NCI-H2196 treated with DMSO at 0.1 percent for 48 hours (cell line): ENCODE results near the gene CYFIP1.

Experiments used
- DNase-seq: peaks from one replicate; lab custom pipeline; 2025; ENCODE audit not compliant: unreplicated experiment; lab: John Stamatoyannopoulos, UW

The CYFIP1 gene

DNA sequence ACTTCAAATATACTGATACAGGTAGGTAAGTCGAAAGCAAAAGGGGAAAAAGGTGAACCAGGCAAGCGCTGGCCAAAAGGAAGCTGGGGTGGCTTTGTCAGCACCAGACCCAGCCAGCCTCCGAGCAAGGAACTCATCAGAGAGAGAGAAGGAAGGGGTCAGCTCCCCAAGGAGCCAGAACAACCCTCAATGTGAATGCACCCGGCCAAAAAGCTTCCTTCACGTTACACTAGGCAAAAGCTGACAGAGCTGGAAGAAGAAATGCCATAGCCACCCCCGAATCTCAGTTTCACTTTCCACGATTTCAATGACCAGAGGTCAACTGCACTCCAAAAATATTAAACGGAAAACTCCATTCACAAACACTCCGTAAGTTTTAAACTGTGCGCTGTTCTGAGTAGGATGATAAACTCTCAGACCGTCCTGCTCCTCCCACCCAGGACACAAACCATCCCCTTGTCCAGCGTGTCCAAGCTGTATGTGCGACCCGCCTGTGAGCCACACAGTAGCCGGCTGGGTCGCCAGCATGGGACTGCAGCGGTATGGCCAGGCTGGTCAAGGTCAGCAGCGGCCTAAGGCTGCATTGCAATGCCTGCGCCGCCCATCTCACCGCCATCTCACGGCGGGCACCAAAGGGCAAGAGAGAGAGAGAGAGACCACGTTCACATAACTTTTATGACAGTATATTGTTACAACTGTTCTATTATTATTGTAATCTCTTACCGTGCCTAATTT is 29.7 kb downstream of the CYFIP1 start:
- DNase-seq: no peak

DNA sequence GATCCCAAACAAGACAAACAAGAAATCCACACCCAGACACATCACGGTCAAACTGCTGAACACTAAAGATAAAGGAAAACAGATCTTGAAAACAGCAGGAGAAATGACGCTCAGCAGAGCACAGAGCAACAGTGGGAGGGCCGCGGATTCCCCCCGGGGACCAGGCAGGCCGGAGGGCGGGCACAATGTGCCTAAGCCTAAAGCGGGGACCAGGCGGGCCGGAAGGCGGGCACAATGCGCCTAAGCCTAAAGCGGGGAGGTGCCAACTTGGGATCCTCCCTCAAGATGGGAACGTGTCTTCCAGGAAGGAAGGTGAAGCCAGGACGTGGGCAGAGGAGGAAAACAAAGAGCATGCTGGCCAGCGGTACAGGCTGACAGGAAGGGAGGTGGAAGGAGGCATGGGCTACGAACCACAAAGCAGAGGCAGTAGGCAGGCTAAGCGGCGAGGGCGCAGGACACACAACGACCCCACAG is 31.1 kb downstream of the CYFIP1 start:
- DNase-seq: no peak

DNA sequence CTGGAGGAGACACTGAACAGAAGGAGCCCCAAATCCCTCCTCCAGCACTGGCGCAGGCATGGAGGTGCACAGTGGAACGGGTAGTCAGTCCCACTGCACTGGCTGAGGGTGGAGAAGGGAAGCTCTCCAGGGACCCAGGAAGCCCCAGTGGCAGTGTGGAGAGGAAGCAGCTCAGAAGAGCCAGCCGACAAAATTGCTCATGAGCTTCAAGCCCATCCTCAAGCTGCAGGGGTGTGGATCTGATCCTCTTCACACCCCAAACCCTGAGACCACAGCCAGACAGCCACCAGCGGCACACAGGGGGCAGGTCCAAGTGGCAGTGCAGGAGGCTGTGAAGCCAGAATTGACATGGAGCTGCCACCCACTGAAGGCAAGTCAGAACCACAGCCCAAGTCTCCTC is 32.1 kb downstream of the CYFIP1 start:
- no peak for DNase-seq

DNA sequence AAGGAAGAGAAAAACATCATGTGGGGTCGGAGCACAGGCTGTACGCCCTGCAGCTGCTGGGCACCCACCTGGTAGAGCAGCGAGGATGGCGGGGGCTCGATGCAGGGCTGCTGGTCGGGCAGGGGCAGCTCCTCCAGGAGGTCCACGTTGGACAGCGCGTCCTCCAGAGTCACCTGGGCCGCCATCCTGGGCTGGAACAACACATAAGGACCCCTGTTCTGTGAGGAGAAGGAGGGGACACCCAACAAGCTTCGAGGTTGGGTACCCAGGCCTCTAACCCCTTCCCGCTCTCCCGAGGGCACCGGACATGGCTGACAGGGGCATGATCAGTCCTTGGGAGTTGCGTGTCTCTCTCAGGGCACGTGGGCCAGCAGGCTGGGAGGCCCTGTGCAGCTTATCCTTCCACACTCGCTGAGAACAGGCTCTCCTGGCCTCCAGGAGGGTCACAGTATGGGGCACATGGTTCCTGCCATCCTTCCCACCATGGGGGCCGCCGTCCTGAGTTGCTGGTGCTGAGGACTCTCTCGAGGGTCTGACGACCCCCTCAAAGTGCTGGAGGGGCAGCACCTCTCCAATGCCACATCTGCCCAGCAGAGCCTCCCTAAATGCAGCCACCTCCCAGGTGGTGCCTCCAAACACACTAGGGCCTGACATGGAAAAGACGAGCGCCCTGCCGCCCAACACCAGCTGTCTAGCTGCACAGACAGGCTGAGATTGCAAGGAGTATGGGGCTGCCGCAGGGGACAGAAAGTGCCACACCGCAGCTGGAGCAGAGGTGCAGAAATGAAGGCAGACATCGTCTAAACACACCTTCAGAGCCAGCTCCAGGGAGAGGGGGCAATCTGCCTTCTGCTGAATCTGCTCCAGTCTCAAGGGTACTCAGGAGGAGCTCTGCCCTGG is 32.8 kb downstream of the CYFIP1 start:
- DNase-seq: no peak

DNA sequence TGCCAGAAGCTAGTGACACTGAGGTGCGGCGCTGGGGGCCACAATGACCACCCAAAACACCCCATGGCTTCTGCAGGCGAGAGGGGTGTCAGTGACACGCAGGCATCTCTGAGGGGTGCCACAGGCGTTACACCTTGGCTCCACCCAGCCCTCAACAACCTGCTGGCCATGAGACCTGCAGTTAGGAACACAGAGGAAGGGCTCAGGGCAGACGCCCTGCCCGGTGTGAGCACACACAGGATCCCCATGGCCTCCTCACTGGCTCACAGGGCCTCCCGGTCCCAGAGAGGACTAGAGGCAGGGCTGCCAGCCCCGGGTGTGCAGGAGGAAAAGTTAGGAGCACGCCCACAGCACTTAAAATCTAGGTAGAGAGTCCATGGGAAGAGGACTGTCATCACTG is 35.1 kb downstream of the CYFIP1 start:
- DNase-seq: no peak

DNA sequence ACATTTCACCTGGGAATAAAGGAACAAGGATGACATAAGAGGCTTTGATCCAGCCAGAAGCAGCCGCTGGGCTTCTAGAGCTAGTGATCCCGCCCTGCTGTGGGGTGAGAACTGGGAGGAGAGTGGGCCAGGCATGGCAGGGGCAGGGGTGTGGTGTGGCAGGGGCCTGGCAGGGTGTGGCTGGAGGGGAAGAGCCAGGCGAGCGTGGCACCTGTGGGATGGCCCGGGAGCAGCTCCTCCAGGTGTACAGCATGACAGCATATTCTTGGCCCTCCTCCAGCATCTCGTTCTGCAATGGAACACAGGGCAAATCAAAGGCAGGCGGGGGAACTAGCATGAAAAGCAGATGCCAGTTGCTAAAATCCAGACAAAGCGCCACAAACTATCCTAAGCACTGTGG is 35.5 kb downstream of the CYFIP1 start:
- DNase-seq: peak; percentile 12

DNA sequence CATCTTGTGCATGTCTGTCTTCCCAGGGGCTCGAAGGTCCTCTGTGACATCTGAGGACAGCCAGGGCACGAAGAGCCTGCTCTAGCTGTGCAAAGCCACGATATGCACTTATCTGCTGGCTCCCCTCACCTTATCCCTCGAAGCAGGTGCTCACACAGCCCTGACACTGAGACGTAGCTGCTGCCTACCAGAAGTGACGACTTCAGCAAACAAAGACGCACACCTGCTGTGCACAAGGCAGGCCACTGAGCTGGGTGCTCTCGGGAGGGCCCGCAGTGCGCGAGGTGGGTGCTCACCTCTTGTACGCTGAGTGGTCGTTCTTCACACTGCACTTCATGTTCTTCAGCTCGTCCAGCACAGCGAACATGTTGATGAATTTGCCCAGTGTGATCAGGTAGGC is 37.3 kb downstream of the CYFIP1 start:
- DNase-seq: no peak

DNA sequence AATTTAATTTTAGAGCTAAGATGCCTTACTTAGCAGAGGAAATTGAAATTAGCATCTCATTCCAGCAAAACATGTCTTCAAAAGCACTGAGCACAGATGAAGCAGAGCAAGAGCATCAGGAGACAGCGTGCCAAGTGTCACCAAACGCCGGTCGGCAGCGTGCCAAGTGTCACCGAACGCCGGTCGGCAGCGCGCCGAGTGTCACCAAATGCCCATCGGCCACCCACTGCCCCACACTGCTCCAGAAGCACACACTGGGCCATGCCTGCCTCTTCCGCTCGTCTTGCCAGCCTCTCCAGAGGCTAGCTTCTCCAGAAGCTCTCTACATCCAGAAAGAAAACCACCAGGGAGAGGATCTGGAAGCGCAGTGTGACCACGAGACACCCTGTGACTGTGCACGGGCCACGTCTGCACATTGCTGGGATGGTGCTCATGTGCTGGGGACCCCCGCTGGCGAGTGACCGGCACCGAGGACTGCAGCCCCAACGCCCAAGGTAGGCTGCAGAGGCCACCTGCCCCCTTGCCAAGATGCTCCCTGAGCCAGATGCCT is 37.8 kb downstream of the CYFIP1 start:
- no peak for DNase-seq

DNA sequence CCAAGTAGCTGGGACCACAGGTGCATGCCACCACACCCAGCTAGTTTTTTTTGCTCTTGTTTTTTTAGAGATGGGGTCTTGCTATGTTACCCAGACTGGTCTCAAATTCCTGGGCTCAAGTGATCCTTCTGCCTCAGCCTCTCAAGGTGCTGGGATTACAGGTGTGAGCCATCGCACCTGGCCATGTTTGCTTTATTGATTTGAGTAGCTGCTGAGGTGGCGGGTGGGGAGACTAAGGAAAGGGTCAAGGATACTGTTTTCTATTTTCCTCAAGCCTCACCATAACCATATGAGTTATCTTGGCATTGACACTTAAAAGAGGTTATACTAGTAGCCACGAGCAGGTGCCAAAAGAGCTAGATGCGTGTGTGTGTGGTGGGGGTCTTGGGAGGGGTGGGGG is 39.0 kb downstream of the CYFIP1 start:
- no peak for DNase-seq

DNA sequence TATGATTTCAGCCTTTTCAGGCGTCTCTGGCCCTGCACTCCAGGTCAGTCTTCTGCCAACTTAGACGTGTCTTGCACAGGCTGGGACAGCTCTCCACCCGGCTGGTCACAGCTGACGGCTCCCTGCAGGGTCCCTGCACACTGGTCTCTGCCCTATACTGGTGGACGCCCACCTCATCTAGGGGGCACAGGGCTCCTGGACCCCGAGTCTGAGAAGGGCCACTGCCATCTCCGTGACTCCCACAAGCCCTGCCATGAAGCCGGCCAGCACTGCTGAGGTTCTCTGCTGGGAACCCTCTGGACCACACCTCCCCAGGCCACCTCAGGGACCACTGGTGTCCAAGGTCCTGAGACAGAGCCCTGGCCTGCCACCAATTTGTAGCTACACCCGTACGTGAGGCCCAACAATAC is 40.5 kb downstream of the CYFIP1 start:
- no peak for DNase-seq

DNA sequence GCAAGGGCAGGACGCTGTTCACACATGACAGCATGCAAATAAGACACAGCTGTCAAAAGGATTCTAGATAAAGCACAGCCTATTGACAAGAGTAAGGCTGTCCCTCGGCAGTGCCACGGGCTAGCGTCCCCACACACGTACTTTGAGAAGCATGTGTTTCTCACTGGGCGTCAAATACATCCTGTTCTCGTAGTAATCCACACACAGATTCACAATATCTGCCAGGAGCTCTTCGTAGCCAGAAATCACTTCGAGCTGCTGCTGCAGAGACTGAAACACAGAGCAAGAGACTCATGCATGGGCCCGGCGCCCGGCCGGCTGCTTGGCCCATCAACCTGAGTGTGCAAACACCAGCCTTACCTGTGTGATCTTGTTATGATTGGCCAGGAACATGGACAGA is 41.1 kb downstream of the CYFIP1 start:
- DNase-seq: no peak

DNA sequence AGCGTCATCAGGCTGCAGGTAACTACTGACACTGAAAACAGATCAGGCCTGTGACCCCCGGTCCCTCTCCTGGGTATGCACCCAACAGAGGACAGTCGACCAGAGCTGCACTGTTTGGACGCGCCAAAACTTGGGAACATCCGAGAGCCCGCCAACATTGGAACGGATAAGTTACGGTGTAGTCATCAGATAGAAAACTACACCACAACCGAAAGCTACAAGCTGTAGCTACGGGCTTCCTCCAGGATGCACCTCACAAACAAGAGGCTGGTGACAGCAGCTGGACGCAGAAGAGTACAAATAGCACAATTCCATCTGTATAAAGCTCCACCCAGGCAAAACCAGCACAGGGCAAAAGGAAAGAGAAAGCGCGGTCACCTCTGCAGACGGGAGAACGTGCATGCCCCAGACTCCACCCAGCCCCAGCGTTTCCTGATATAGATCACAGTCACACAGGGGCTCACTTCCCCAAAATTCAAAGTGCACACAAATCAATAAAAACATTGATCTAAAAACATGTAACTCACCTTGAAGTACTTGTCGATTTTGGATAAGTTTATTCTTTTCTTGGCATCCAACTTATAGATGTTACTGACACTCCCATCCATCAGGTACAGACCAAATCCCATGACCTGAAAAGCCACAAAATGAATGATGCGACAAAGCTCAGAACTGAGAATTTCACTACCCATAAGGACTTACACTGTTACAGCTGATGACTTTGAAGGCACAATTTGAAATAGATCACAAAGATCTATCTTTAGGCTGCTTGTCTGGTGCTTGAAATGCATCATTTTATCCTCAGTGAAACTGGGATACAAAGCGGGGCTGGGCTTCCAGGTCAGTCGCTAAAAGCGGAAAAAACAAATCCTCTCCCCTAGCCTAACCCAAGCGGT is 43.3 kb downstream of the CYFIP1 start:
- no peak for DNase-seq

DNA sequence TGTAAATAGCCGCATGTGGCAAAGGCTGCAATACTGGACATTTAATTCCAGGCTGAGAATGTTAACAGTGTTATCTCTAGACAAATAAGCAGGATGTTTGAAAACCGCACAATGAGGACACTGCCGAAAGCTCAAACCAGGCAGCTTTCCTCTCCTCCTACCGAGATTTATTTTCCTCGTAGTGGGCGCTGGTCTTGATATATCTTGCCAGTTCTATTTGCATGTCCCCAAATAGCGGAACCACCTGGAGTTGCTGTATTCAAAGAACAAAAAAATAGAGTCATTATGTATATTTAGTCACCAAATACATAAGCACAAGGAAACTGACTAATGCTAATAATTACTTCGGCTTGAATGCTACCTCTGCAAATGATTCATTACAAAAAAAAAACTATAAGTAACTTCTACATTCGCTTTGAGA is 46.5 kb downstream of the CYFIP1 start:
- DNase-seq: no peak

DNA sequence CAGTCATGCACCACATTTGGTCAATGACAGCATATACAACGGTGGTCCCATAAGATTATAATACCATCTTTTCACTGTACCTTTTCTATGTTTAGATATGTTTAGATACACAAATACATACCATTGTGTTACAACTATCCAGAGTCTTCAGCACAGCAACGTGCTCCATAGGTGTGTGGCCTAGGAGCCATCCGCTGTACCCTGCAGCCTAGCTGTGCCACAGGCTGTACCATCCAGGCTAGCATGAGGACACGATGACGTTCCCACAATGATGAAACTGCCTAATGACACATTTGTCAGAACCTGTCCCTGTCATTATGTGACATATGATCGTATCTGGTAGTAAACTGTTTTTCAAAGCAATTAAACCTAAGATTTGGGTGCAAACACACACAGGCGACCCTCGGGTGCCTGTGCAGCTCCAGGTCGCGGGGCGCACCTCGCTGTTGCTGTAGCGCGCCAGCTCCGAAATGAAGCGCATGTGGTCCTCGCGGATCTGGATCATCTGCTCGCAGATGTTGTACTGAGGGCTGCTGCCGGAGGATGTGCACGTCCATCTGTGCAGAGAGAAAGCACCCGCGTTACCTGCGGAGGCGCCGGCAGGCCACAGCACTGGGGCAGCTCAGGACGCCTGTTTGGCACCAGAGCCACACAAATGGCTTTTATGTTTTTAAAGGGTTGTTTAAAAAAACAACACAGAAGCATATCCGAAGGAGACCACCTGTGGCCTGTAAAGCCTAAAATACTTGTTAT is 48.2 kb downstream of the CYFIP1 start:
- DNase-seq: no peak

DNA sequence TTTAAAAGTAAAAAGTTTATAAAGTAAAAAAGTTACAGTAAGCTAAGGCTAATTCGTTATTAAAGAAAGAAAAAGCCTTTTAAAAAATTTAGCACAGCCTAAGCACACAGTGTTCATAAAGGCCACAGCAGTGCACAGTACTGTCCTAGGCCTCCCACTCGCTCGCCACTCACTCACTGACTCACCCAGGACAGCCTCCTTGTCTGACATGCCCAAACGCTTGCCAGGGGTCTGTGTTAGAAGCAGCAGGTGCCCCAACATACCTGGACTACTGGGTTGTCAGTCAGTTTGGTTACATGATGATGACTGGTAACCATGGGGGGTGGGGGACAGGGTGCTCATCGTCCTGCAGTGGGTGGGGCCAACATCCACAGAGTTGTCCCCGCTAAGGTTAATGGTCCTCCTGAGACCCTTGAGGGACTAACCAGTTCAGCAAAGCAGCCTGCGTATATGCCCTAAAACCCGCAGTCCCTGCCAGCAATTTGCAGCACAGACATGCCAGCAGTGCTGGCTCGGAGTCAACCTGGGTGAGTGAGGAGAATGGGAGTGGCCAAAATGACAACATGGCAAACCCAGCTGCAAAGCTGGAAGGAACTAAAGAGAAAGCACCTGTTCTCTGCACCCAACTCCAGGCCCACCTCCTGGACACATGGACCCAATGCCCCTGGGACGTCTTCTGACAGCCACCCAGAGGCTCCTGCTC is 49.2 kb downstream of the CYFIP1 start:
- peak; percentile 3 for DNase-seq

DNA sequence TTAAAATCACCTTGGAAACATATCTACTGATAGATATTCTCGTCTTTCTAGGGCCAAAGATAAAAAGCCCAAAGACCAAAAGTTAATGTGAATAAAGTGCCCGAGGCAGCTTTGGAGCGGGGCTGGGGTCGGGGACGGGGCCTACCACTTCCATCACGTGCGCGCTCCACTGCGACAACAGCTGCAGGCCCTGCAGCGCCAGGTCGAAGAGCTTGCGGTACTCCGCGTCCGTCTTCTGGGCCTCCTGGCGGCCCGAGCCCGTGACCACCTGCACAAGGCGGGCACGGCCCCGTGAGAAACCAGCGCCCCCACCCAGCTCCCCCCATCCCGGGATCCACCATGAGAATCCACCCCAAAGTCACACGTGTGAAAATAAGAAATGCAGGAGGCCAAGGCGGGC is 52.4 kb downstream of the CYFIP1 start:
- no peak for DNase-seq

DNA sequence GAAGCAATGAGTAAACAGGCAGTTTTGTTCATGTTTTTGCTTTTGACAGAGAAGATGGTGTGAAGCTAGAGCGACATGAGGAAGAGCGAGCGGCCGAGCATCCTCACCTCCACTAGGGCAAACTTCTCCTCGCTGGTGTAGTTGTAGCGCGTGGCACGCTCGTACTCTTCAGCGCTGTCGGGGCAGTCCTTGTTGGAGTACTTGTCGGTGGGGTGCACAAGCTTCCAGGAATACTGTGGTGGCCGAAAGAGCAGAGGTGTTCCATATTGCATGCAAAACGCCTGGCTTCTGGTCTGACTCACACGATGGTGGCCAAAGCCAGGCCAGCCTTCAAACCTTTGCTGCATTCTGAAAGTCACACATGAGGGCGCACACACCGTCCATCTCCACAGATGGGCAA is 54.3 kb downstream of the CYFIP1 start:
- no peak for DNase-seq

DNA sequence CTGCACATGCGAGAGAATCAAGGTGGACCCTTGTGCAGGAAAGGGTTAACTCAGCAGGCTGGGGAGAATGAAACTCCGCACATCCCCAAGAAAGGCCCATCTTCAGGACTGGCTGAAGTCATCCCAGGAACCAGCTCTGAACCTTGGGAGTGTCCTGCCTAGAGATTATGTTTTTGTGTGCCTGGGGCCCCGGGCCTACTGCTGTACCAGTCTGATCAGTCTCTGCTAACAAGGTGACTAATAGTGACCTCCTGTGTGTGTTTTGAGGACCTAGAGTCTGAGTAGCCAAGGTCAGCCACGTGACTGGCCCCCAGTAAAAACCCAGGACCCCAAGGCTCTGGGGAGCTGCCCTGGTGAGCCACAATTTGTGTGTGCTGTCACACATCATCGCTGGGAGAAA is 58.2 kb downstream of the CYFIP1 start:
- no peak for DNase-seq

DNA sequence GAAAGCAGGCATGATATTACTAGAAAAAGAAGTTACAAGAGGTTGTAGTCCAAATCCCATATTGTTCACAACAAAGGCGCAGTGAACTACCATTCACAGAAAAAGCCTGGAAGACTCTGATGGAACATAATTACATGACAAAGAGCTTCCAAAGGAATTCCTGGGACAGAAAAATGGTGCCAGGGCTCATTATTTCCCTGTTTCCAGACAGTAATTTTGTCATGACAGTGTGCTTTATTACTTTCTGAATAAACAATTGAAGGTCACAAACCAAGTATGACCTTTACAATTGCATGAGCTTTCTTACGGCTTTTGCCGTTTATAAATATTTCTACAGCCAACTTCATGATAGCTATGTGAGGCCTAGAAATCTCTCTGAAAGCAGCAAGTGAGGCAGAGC is 61.0 kb downstream of the CYFIP1 start:
- no peak for DNase-seq
